ENCODE data around the gene PID1.

DNA sequence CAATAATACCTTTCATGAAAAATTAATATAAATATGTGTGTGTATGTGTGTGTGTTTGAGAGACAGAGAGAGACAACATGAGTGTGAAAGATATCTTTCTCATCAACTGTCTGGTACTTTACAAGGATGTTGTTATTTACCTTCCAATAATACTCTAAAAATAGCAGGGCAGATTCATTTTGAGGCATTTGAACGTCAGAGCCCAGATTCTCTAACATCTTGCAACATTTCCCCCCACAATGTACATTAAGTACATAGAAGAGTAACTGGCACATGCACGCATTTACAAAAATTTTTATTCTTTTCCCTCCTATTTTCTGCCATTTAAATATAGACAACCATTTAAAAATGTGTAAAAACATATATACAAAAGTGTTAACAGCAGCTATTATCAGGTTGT lies 100.9 kb downstream of the PID1 start:
- TF ChIP-seq, protein P1, sequence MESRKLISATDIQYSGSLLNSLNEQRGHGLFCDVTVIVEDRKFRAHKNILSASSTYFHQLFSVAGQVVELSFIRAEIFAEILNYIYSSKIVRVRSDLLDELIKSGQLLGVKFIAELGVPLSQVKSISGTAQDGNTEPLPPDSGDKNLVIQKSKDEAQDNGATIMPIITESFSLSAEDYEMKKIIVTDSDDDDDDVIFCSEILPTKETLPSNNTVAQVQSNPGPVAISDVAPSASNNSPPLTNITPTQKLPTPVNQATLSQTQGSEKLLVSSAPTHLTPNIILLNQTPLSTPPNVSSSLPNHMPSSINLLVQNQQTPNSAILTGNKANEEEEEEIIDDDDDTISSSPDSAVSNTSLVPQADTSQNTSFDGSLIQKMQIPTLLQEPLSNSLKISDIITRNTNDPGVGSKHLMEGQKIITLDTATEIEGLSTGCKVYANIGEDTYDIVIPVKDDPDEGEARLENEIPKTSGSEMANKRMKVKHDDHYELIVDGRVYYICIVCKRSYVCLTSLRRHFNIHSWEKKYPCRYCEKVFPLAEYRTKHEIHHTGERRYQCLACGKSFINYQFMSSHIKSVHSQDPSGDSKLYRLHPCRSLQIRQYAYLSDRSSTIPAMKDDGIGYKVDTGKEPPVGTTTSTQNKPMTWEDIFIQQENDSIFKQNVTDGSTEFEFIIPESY (IDR thresholded peaks at IDR 0.05; ENCODE audit: borderline replicate concordance, low read depth), result no peak
- TF ChIP-seq POLR2AphosphoS5 (IDR thresholded peaks at IDR 0.05; ENCODE audit: low read depth, low read length) (no peak), CHD2 (IDR thresholded peaks at IDR 0.05; ENCODE audit: low read length, partially characterized antibody) (no peak), RXRA (IDR thresholded peaks at IDR 0.05; ENCODE audit: borderline replicate concordance, low read depth) (no peak), MEF2A (IDR thresholded peaks at IDR 0.05; ENCODE audit: borderline replicate concordance, low read depth) (no peak), YY1 (IDR thresholded peaks at IDR 0.05; ENCODE audit: low read depth) (no peak), TAF1 (IDR thresholded peaks at IDR 0.05; ENCODE audit: borderline replicate concordance, low read depth, low read length) (no peak), FOSL2 (IDR thresholded peaks at IDR 0.05; ENCODE audit: borderline replicate concordance, low read depth) (no peak), SIN3A (IDR thresholded peaks at IDR 0.05; ENCODE audit: borderline replicate concordance, low read depth, low read length) (no peak), JUND (IDR thresholded peaks at IDR 0.05) (no peak), RAD21 (IDR thresholded peaks at IDR 0.05; ENCODE audit: low read length) (no peak)
- TF ChIP-seq, protein P2, sequence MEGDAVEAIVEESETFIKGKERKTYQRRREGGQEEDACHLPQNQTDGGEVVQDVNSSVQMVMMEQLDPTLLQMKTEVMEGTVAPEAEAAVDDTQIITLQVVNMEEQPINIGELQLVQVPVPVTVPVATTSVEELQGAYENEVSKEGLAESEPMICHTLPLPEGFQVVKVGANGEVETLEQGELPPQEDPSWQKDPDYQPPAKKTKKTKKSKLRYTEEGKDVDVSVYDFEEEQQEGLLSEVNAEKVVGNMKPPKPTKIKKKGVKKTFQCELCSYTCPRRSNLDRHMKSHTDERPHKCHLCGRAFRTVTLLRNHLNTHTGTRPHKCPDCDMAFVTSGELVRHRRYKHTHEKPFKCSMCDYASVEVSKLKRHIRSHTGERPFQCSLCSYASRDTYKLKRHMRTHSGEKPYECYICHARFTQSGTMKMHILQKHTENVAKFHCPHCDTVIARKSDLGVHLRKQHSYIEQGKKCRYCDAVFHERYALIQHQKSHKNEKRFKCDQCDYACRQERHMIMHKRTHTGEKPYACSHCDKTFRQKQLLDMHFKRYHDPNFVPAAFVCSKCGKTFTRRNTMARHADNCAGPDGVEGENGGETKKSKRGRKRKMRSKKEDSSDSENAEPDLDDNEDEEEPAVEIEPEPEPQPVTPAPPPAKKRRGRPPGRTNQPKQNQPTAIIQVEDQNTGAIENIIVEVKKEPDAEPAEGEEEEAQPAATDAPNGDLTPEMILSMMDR (IDR thresholded peaks at IDR 0.05), result no peak
